IPS-18a (cell line): Measurements from ENCODE around the gene PRKAR2B.
"Not testable (repeated sequence)": the region's sequence is repeated elsewhere in the genome, so short reads cannot be mapped to it uniquely, and the experiment has no call there.

Source experiments
- H3K27ac ChIP-seq: one replicate; pipeline ENCODE4 v1.5.1; 2013; ENCODE audit warnings: low read length
- H3K27me3 ChIP-seq: one replicate; pipeline ENCODE4 v1.6.1; 2013; ENCODE audit warnings: mild to moderate bottlenecking, low read length; ENCODE audit not compliant: control insufficient read depth, insufficient read depth
- H3K36me3 ChIP-seq: one replicate; pipeline ENCODE4 v1.6.1; 2013; ENCODE audit warnings: low read depth, low read length; ENCODE audit not compliant: control insufficient read depth
- H3K4me1 ChIP-seq: one replicate; pipeline ENCODE4 v1.6.1; 2013; ENCODE audit warnings: low read depth, low read length; ENCODE audit not compliant: control insufficient read depth
- H3K4me3 ChIP-seq: one replicate; pipeline ENCODE4 v1.5.1; 2013; ENCODE audit warnings: low read length
- H3K9ac ChIP-seq: one replicate; pipeline ENCODE4 v1.6.1; 2013; ENCODE audit warnings: mild to moderate bottlenecking, low read length, moderate library complexity
- H3K9me3 ChIP-seq: one replicate; pipeline ENCODE4 v1.6.1; 2013; ENCODE audit warnings: low read depth, low read length; ENCODE audit not compliant: control insufficient read depth

The PRKAR2B gene

GRCh38 chr7:107029764-107030286 is 14.7 kb upstream of the PRKAR2B start:
- Histone ChIP-seq H3K9ac (no peak overlapping the region), H3K4me3 (no peak overlapping the region), H3K27ac (no peak overlapping the region), H3K27me3 (no peaks in the 10 kb centered on the region), H3K36me3 (no peaks in the 10 kb centered on the region), H3K9me3 (no peaks in the 10 kb centered on the region), H3K4me1 (no peaks in the 10 kb centered on the region)

- Histone ChIP-seq H3K36me3 (no peaks in the 10 kb centered on the region), H3K9ac (no peak overlapping the region), H3K9me3 (no peaks in the 10 kb centered on the region), H3K27ac (no peak overlapping the region), H3K4me1 (no peaks in the 10 kb centered on the region), H3K4me3 (no peak overlapping the region), H3K27me3 (no peaks in the 10 kb centered on the region)
These were observed 12.5 kb upstream of the PRKAR2B start for GRCh38 chr7:107032050-107032449.

DNA sequence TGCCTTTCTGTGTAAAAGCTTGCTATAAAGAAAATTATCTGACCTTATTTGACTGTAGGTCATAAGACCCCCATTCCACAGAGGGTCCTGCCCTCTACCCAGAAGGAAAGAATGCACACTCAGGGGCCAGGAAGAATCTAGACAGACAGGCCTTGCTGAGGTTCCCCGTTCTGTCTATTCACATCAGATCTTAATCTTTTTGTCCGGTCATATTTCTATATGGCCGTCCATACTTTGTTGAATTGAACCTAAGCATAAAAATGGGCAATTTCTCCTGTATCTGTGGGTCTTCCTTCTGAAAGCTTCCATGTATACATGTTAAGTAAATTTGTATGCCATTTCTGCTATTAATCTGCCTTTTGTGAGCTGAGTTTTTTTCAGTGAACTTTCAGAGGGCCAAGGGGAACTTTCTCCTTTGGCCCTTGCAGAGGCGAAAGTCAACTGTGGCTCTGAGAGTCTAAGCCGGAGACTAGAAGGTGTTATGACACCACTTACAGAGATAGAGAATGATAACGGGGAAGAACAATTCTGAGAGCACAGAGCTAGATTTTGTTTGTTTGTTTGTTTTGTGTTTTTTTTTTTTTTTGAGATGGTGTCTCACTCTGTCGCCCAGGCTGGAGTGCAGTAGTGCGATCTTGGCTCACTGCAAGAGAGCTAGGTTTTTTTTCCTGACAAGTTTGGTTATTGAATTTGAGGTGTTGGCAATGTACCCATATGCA is 11.6 kb upstream of the PRKAR2B start:
- Histone ChIP-seq H3K4me1 (no peaks in the 10 kb centered on the region), H3K9ac (no peak overlapping the region), H3K4me3 (no peak overlapping the region), H3K27me3 (no peaks in the 10 kb centered on the region), H3K36me3 (no peaks in the 10 kb centered on the region), H3K9me3 (no peaks in the 10 kb centered on the region), H3K27ac (no peak overlapping the region)

DNA sequence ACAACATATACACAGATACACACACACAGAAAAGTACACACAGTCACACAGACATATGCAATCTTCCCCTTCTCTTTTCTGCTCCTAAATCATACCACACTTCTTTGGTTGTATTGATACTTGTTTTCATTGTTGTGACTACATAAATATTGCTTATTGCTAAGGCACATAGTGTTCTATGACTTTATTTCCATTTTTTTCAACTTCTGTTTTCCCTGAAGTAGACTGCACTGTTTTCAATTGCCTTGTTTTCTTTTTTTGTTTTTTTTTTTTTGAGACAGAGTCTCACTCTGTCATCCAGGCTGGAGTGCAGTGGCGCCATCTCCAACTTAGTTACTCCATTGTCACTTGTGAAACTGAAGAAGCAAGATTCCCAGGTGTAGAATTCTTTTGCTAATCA is 10.0 kb upstream of the PRKAR2B start:
- no peaks in the 10 kb centered on the region for H3K27me3 ChIP-seq
- no peak overlapping the region for H3K9ac ChIP-seq
- no peak overlapping the region for H3K4me3 ChIP-seq
- no peaks in the 10 kb centered on the region for H3K9me3 ChIP-seq
- no peaks in the 10 kb centered on the region for H3K4me1 ChIP-seq
- H3K36me3 ChIP-seq: no peaks in the 10 kb centered on the region
- H3K27ac ChIP-seq: no peak overlapping the region

DNA sequence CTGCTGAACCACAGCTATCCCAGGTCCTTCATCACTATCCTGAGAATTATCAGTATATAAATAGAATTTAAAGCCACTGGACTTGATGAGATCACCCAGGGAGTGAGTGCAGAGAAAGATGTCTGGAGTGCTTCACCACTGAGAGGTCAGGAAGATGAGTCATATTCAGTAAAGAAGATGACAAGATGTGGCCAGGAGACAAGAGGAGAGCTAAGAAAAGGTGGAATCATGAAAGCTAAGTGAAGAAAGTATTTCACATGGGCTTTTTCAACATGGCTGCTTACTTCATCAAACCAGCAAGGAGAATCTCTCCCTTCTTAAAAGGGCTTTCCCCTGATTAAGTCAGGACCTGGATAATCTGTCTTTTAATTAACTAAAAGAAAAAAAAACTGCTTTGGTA is 9.1 kb upstream of the PRKAR2B start:
- H3K27me3 ChIP-seq: no peaks in the 10 kb centered on the region
- no peaks in the 10 kb centered on the region for H3K36me3 ChIP-seq
- H3K4me1 ChIP-seq: no peaks in the 10 kb centered on the region
- H3K9me3 ChIP-seq: no peaks in the 10 kb centered on the region
- no peak overlapping the region for H3K4me3 ChIP-seq
- H3K9ac ChIP-seq: no peak overlapping the region
- H3K27ac ChIP-seq: no peak overlapping the region

- Histone ChIP-seq H3K27me3 (no peaks in the 10 kb centered on the region), H3K36me3 (no peaks in the 10 kb centered on the region), H3K9ac (no peak overlapping the region), H3K9me3 (no peaks in the 10 kb centered on the region), H3K4me3 (no peak overlapping the region), H3K27ac (no peak overlapping the region), H3K4me1 (no peaks in the 10 kb centered on the region)
These were observed 8.0 kb upstream of the PRKAR2B start for GRCh38 chr7:107036535-107036934.

- Histone ChIP-seq H3K4me1 (no peaks in the 10 kb centered on the region), H3K27me3 (no peaks in the 10 kb centered on the region), H3K4me3 (no peak overlapping the region), H3K9ac (no peak overlapping the region), H3K36me3 (no peaks in the 10 kb centered on the region), H3K9me3 (no peaks in the 10 kb centered on the region), H3K27ac (no peak overlapping the region)
These were observed 6.5 kb upstream of the PRKAR2B start for GRCh38 chr7:107037717-107038603.

- Histone ChIP-seq H3K4me3 (no peak overlapping the region), H3K4me1 (peaks cover 7% of the 10 kb centered on the region), H3K27ac (no peak overlapping the region), H3K9ac (no peak overlapping the region), H3K27me3 (no peaks in the 10 kb centered on the region), H3K9me3 (no peaks in the 10 kb centered on the region), H3K36me3 (no peaks in the 10 kb centered on the region)
These were observed 5.2 kb upstream of the PRKAR2B start for GRCh38 chr7:107039199-107039900.

GRCh38 chr7:107041097-107041496 is 3.4 kb upstream of the PRKAR2B start:
- peaks cover 9% of the 10 kb centered on the region for H3K27me3 ChIP-seq
- no peak overlapping the region for H3K4me3 ChIP-seq
- no peaks in the 10 kb centered on the region for H3K36me3 ChIP-seq
- no peak overlapping the region for H3K27ac ChIP-seq
- H3K4me1 ChIP-seq: peaks cover 12% of the 10 kb centered on the region
- no peak overlapping the region for H3K9ac ChIP-seq
- no peaks in the 10 kb centered on the region for H3K9me3 ChIP-seq

- peaks cover 15% of the 10 kb centered on the region for H3K4me1 ChIP-seq
- H3K36me3 ChIP-seq, H3K9ac ChIP-seq, H3K4me3 ChIP-seq, H3K27ac ChIP-seq, H3K9me3 ChIP-seq: not testable (repeated sequence)
- peaks cover 13% of the 10 kb centered on the region for H3K27me3 ChIP-seq
These were observed 2.7 kb upstream of the PRKAR2B start for GRCh38 chr7:107041764-107042163.

DNA sequence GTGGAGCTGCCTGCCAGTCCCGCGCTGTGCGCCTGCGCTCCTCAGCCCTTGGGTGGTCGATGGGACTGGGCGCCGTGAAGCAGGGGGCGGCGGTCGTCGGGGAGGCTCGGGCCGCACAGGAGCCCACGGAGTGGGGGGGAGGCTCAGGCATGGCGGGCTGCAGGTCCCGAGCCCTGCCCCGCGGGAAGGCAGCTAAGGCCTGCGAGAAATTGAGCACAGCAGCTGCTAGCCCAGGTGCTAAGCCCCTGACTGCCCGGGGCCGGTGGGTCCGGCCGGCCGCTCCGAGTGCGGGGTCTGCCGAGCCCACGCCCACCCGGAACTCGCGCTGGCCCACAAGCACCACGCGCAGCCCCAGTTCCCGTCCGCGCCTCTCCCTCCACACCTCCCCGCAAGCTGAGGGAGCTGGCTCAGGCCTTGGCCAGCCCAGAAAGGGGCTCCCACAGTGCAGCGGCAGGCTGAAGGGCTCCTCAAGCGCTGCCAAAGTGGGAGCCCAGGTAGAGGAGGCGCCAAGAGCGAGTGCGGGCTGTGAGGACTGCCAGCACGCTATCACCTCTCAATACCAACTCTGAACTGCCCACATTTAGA is 2.1 kb upstream of the PRKAR2B start:
- H3K27me3 ChIP-seq: peaks cover 13% of the 10 kb centered on the region
- peaks cover 15% of the 10 kb centered on the region for H3K4me1 ChIP-seq
- not testable (repeated sequence) for H3K9ac ChIP-seq, H3K4me3 ChIP-seq, H3K9me3 ChIP-seq, H3K27ac ChIP-seq, H3K36me3 ChIP-seq
